ENCODE results near the gene MMP8.
A peak's percentile ranks its signal among the peaks of the same experiment; 100 is the strongest.
"Not testable (repeated sequence)": the region's sequence is repeated elsewhere in the genome, so short reads cannot be mapped to it uniquely, and the experiment has no call there.

MMP8 gene

DNA sequence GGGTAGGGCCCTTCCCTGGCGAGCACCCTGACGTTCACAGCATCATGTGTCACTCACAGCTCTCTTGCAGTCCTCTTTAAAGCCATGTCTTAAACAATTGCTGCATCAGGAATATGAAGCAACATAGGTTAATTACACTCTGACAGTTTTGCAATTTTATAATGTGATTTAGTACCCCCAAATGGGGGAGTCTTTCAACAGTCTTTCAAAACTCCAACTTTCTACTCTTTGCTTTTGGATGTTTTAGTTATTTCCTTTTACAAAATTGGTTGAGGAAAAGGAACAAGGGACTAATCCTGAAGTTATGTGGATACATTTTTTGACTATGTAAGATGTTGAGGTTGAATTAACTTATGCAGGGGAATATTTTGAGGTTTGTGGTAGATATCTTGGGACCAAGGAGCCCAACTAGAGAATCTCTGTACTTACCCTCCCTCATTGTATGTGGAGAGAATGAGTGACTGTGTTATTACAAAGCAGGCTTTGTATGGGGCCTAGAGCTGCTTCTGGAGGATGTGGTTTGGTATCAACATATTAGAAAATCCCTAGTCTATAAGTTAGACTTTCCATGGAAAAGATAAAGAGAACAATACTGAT is at the start of gene MMP8:
MMP8 (minus strand) TSS at position 51 of the 597 bp plus-strand sequence. CDS start 99 bp downstream, outside the sequence.
- DNase-seq = no peak

- no peak for DNase-seq
Observed at GRCh38 chr11:102773386-102773785, 48.6 kb upstream of the MMP8 start.

GRCh38 chr11:102771351-102771750 is 46.6 kb upstream of the MMP8 start:
- DNase-seq = no peak

- no peak for DNase-seq
Observed at GRCh38 chr11:102770191-102770590, 45.4 kb upstream of the MMP8 start.

DNA sequence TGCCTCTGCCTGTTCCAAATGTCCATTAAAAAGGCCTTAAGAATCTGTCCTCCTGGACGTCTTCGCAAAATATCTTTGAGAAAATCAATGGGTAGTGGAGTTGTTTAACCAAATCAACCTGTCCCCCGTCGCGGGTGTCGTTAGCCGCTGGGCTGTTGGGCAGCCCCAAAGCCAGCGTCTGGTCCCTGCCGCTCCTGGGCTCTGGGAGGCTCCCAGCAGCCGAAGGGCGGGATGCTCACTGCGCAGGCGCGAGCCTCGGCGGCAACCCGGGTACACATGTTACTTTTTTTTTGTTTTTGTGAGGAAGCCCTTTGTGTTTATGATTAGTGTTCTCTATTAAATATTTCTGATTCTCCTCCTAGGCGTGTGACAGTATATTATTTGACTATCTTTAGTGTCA is 43.0 kb upstream of the MMP8 start:
- DNase-seq = no peak

DNA sequence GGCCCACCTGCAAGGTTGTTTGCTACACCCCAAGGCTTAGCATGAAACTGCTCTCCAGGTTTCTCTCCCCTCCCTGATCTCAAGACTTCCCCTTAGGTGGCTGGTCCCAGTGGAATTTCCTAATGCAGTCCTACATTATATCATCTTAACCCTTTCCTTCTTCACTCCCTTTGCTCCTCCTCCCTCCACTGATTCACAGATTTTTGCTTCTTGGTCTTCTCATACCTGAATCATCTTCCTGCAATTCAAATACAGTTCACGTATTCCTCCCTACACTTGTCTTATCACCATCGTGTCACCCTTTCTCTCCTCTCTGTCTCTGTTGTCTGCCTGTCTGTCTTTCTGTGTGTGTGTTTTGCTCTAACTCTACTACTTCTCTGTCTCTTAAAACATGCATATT is 38.7 kb upstream of the MMP8 start:
- no peak for DNase-seq

GRCh38 chr11:102762361-102762767 is 37.6 kb upstream of the MMP8 start:
- no peak for DNase-seq

GRCh38 chr11:102761646-102762238 is 37.0 kb upstream of the MMP8 start:
- no peak for DNase-seq

- peak in 1 of 51 donors; percentile 9 for DNase-seq
Observed at GRCh38 chr11:102760344-102761035, 35.7 kb upstream of the MMP8 start.

- no peak for DNase-seq
Observed at GRCh38 chr11:102757823-102758549, 33.2 kb upstream of the MMP8 start.

DNA sequence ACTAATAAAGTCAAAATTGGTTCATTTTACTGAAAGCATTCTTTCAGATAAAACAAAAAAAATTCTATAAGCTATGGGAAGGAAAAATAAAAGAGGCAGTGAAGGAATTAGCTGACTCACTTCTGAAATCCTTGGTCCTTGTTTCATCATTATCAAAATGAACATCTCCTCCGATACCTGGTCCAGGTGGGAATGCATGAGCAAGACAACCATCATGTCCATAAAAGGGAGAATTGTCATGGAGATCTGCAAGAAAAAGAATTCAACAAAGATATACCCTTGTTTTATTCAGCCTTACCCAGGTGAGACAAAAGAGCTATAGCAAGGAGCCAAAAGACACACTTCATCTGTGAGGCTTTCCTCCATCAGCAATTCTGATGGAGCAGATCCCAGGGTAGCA is 28.5 kb upstream of the MMP8 start:
- no peak for DNase-seq

GRCh38 chr11:102751673-102752072 is 26.9 kb upstream of the MMP8 start:
- no peak for DNase-seq

DNA sequence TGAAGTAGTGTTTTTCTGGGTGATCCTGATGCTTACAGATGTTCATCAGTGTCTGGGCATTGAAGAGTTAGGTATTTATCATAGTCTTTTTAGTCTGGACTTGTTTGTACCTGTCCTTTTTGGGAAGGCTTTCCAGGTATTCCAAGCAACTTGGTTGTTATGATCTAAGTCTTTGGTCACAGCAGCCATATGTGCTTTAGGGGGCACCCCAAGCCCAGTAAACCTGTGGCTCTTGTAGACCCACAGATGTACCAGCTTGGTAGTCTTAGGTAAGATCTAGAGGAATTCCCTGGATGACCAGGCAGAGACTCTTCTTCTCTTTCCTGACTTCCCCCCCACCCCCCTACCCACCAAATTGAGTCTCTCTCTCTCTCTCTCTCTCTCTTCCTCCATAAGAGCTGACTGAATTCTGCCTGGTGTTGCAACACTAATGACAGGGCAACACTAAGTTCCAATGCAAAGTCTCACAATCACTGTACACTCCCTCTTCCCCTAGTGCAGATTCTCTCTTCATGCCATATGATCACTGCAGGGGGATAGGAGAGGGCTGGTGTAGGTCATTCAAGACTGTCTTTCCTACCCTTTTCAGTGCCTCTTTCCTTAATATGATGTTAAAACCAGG is 24.5 kb upstream of the MMP8 start:
- no peak for DNase-seq

DNA sequence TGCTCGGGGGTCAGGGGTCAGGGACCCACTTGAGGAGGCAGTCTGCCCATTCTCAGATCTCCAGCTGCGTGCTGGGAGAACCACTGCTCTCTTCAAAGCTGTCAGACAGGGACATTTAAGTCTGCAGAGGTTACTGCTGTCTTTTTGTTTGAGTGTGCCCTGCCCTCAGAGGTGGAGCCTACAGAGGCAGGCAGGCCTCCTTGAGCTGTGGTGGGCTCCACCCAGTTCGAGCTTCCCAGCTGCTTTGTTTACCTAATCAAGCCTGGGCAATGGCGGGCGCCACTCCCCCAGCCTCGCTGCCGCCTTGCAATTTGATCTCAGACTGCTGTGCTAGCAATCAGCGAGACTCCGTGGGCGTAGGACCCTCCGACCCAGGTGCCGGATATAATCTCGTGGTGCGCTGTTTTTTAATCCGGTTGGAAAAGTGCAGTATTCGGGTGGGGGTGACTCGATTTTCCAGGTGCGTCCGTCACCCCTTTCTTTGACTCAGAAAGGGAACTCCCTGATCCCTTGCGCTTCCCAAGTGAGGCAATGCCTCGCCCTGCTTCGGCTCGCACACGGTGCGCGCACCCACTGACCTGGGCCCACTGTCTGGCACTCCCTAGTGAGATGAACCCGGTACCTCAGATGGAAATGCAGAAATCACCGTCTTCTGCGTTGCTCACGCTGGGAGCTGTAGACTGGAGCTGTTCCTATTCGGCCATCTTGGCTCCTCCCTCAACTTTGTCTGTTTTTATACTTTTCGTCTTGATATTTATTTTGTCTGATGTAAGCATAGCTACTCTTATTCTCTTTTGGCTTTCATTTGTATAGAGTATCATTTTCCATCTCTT is 22.2 kb upstream of the MMP8 start:
- not testable (repeated sequence) for DNase-seq

DNA sequence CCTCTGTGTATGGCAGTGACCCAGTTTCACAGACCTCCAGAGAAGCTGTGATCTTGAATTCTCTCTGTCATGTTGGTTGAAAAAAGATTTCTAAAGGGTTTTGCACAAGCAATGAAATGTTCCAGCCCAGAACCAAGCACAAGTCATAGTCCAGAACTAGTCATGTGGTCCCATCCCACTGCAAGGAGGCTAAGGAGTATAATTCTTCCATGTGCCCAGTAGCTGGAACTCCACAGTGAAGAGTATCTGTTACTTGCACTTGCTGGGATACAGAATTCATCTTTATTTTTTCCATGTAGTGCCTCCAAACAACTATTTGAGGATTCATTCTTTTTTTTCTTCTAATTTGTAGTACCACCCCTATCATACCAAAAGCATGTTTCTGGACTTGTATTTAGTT is 9.9 kb upstream of the MMP8 start:
- no peak for DNase-seq

DNA sequence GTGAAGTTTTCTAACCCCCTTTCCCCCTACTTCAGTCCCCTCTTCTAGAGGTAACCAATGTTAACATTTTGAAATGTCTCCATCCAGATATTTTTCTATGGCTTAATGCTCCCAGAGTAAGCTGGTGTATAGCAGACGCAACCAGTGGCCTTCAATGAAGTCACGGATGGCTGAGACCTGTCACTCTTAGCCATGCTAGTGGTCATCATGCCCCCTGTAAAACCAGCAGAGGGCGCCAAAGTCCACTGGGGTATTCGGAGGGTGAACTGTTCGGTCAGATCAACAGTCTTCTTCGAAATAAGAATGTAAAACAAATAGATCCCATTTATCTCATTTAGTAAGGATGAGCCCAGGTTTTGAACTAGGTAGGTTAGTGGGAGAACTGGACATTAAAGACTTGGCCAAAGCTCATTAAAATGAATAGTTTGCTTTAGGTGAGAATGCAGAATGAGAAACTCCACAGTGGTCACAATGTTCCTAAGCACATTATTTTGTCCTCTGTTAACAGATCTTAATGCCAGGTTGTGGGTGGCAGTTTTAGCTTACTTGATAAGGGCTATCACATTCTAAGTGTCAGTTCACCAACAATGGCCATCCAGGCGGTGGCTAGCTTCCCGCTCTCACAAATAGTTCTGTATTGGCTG is 8.6 kb upstream of the MMP8 start:
- peak in 4 of 51 donors; percentile 1 to 8 (median 4) for DNase-seq

DNA sequence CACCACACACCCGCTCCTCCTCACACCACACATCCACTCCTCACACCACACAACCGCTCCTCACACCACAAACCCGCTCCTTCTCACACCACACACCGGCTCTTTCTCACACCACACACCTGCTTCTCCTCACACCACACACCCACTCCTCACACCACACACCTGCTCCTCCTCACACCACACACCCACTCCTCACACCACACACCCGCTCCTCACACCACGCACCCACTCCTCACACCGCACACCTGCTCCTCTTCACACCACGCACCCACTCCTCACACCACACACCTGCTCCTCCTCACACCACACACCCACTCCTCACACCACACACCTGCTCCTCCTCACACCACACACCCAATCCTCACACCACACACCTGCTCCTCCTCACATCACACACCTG is 6.2 kb upstream of the MMP8 start:
- DNase-seq = peak in 3 of 51 donors; percentile 1 to 8 (median 3)

GRCh38 chr11:102729849-102730815 is 5.4 kb upstream of the MMP8 start:
- no peak for DNase-seq

- DNase-seq = no peak
Observed at GRCh38 chr11:102727890-102728289, 3.1 kb upstream of the MMP8 start.
